ENCODE measurements around the gene INPP5A. TPM values are rescaled to one million over a fixed set of nuclear protein-coding genes. Genes with fewer than 3 reads are reported as not detected.
A peak's percentile ranks its signal among the peaks of the same experiment; 100 is the strongest.

INPP5A gene
- total and polyA plus RNA-seq, 7 donors, result 17.6 to 132 (median 100) TPM

DNA sequence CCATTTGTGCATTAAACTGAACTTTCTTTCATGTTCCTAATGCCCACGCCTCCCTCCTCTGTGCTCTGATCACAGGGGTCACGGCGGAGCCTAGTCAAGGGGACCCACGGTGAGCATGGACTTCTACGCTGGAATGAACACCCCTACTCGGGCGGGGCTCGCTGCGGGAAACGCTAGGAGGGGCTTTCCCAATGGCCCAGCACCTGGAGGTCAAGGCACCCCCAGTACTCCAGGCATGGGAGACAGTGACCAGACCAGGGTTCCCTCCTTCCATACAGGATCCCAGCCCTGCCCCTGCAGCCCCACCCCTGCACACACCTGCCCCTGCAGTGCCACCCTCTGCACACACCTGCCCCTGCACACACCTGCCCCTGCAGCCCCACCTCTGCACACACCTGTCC is 275.4 kb downstream of the INPP5A start:
- Histone ChIP-seq H3K4me1 (no peaks in the 10 kb centered on the region), H3K27me3 (peaks cover 0 to 37% (median 27%) of the 10 kb centered on the region in 3 donors), H3K9me3 (no peaks in the 10 kb centered on the region), H3K27ac (no peak overlapping the region), H3K4me3 (no peak overlapping the region), H3K36me3 (no peaks in the 10 kb centered on the region)
- 85 to 89% methylated on average over 10 of the region's 10 CpGs for WGBS, 2 donors
- intact Hi-C loops (cut with DNase I), result no loop called here
- DNase-seq, result no peak
- TF ChIP-seq POLR2AphosphoS5 (IDR thresholded peaks at IDR 0.05) (no peak), POLR2A (IDR thresholded peaks at IDR 0.05) (no peak), EP300 (IDR thresholded peaks at IDR 0.05) (no peak)
- TF ChIP-seq, protein P1, sequence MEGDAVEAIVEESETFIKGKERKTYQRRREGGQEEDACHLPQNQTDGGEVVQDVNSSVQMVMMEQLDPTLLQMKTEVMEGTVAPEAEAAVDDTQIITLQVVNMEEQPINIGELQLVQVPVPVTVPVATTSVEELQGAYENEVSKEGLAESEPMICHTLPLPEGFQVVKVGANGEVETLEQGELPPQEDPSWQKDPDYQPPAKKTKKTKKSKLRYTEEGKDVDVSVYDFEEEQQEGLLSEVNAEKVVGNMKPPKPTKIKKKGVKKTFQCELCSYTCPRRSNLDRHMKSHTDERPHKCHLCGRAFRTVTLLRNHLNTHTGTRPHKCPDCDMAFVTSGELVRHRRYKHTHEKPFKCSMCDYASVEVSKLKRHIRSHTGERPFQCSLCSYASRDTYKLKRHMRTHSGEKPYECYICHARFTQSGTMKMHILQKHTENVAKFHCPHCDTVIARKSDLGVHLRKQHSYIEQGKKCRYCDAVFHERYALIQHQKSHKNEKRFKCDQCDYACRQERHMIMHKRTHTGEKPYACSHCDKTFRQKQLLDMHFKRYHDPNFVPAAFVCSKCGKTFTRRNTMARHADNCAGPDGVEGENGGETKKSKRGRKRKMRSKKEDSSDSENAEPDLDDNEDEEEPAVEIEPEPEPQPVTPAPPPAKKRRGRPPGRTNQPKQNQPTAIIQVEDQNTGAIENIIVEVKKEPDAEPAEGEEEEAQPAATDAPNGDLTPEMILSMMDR (IDR thresholded peaks at IDR 0.05), result no peak

DNA sequence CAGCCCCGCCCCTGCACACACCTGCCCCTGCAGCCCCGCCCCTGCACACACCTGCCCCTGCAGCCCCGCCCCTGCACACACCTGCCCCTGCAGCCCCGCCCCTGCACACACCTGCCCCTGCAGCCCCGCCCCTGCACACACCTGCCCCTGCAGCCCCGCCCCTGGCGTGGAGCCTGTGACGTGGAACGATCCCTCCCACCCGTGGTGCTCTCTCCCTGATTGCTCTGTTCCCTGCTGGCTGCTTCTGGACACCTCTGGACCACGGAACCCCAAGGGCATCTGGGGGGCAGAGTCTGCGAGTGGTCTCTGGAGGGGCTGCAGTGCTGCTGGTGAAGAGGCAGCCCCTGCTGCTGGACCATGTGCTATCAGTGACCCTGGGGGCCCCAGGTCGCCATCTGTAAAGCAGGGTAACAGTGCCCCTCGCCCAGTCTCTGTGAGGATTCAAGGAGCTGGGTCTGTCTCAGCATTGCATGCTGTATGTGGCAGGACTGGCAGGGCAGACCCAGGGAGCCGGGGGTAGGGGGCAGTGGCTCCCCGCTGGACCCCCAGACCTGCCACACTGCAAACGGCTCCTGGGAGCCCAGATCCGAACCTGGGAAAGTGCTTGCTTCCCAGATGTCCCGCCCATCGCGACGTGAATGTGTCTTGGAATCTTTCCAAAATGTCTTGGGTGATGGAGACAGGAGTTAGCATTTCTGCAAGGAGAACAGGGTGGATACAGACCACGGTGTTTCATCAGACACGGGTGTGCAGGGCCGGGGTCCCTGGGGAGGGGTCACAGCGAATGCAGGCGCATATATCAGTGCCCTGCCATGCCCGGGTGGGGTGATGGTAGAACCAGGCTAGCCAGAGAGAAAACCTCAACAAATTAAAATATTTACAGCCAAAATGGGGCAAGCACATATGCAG is 276.2 kb downstream of the INPP5A start:
- H3K27ac ChIP-seq, result no peak overlapping the region
- no peaks in the 10 kb centered on the region for H3K36me3 ChIP-seq
- H3K4me1 ChIP-seq, result no peaks in the 10 kb centered on the region
- 71 to 77% methylated on average over 25 of the region's 28 CpGs for WGBS, 2 donors
- peaks cover 0 to 37% (median 27%) of the 10 kb centered on the region in 3 donors for H3K27me3 ChIP-seq
- DNase-seq, result peak; percentile 58
- intact Hi-C loops (cut with DNase I), result no loop called here
- no peak overlapping the region for H3K4me3 ChIP-seq
- TF ChIP-seq POLR2AphosphoS5 (IDR thresholded peaks at IDR 0.05) (no peak), EP300 (IDR thresholded peaks at IDR 0.05) (no peak), POLR2A (IDR thresholded peaks at IDR 0.05) (no peak)
- TF ChIP-seq, protein P1 (IDR thresholded peaks at IDR 0.05), result no peak
- H3K9me3 ChIP-seq, result no peaks in the 10 kb centered on the region

DNA sequence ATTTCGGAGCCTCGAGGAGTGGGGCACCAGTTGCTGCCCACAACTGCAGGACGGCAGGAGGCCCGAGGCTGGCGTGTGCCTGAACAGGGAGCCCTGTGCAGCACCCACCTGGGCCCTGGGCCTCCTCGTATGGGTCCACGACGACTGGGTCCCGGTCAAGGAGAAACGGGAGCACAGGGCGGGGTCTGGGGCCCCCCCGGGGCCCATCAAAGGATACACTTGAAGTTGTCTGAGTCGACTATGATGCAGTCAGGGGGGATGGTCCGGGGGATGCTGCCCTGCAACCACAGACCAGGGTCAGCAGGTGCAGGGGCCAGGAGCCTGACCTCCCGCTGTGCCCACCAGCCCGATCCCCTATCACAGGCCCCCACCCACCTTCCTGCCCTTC is 276.9 kb downstream of the INPP5A start:
- 84% methylated on average over 16 of the region's 16 CpGs for WGBS, 2 donors
- H3K4me1 ChIP-seq, result no peaks in the 10 kb centered on the region
- intact Hi-C loops (cut with DNase I), result no loop called here
- peaks cover 0 to 1% (median 0%) of the 10 kb centered on the region in 4 donors for H3K9me3 ChIP-seq
- no peaks in the 10 kb centered on the region for H3K36me3 ChIP-seq
- no peak for DNase-seq
- H3K27ac ChIP-seq, result no peak overlapping the region
- peaks cover 0 to 37% (median 31%) of the 10 kb centered on the region in 3 donors for H3K27me3 ChIP-seq
- TF ChIP-seq POLR2AphosphoS5 (IDR thresholded peaks at IDR 0.05) (no peak), POLR2A (IDR thresholded peaks at IDR 0.05) (no peak), EP300 (IDR thresholded peaks at IDR 0.05) (no peak)
- TF ChIP-seq, protein P1 (IDR thresholded peaks at IDR 0.05), result no peak
- H3K4me3 ChIP-seq, result no peak overlapping the region

DNA sequence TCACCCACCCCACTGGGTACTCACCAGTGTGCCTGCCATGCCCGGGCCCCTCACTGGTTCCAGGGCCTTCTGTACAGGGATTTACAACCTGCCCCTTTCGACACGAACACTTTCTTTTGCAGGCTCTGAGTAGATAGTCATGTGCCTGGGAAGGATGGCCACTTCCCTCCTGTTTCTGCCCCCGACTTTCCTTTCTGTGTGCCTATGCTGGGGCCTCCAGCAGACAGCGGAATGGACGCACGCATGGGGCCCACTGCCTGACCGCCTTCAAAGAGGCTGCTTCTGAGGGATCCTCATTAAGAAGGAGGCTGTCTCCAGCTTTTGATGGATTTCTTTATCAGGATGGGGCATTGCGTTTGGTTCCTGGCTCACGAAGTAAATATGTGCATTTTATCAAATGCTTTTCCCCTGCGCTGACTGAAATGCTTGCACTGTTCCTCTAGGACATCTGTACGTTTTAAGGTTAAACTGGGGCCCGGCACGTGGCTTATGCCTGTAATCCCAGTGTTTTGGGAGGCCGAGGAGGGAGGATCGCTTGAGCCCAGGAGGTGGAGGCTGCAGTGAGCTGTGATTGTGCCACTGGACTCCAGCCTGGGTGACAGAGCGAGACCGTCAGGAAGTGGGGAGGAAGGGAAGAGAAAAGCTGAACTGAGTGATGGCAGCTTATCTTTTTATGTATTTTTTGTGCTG is 277.7 kb downstream of the INPP5A start:
- H3K27me3 ChIP-seq, result peaks cover 0 to 37% (median 33%) of the 10 kb centered on the region in 3 donors
- intact Hi-C loops (cut with DNase I), result no loop called here

More for the DNA sequence above, 277.7 kb downstream of the INPP5A start:
- no peak for DNase-seq
- no peaks in the 10 kb centered on the region for H3K36me3 ChIP-seq
- H3K9me3 ChIP-seq, result peaks cover 0 to 3% (median 0%) of the 10 kb centered on the region in 4 donors
- no peak for TF ChIP-seq EP300 (IDR thresholded peaks at IDR 0.05)
- no peak for TF ChIP-seq POLR2A (IDR thresholded peaks at IDR 0.05)
- TF ChIP-seq, protein P1 (IDR thresholded peaks at IDR 0.05), result no peak
- no peak overlapping the region for H3K4me3 ChIP-seq
- WGBS, 2 donors, result 78 to 85% methylated on average over 18 of the region's 18 CpGs
- H3K4me1 ChIP-seq, result no peaks in the 10 kb centered on the region
- H3K27ac ChIP-seq, result no peak overlapping the region

Measured in sigmoid colon (tissue), 7 donors.